OCI-LY3 (cell line): ENCODE measurements around the gene PELI2.

Experiments
- EZH2phosphoT487 ChIP-seq: fragments of 200-600 bp; shearing (Covaris generic); IDR thresholded peaks from 2 replicates; pipeline ENCODE4 v1.6.1; 2018; ENCODE audit warnings: antibody characterized with exemption, mixed run types, low read depth
- TF ChIP-seq, protein P1 (sequence below): fragments of 200-600, 300-600 bp; sonication (generic); IDR thresholded peaks from 2 replicates; pipeline ENCODE4 v1.5.1; 2014; ENCODE audit warnings: antibody characterized with exemption, low read length, low read depth

DNA sequence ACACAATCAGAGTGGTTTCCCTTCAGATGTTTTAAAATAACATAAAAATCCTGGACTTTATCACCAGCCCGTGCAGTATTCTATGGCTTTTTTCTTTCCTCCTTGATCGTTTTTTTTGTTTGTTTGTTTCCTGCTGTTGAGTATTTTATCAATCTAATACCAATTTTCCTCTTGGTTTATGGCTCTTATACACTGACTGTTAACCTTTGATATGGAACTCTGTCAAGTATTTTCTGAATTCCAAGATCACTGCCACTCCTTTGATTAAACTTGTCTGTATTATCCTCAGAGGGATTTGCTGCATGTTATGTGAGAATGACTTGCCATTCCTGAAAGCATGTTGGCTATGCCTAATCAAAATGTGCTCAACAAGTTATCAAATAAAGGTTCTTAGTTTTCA, 88.4 kb downstream of the PELI2 start:
- TF ChIP-seq, protein P1, sequence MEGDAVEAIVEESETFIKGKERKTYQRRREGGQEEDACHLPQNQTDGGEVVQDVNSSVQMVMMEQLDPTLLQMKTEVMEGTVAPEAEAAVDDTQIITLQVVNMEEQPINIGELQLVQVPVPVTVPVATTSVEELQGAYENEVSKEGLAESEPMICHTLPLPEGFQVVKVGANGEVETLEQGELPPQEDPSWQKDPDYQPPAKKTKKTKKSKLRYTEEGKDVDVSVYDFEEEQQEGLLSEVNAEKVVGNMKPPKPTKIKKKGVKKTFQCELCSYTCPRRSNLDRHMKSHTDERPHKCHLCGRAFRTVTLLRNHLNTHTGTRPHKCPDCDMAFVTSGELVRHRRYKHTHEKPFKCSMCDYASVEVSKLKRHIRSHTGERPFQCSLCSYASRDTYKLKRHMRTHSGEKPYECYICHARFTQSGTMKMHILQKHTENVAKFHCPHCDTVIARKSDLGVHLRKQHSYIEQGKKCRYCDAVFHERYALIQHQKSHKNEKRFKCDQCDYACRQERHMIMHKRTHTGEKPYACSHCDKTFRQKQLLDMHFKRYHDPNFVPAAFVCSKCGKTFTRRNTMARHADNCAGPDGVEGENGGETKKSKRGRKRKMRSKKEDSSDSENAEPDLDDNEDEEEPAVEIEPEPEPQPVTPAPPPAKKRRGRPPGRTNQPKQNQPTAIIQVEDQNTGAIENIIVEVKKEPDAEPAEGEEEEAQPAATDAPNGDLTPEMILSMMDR = no peak
- TF ChIP-seq EZH2phosphoT487 = no peak
